ENCODE measurements around the gene REXO5. TPM values are rescaled to one million over a fixed set of nuclear protein-coding genes. Genes with fewer than 3 reads are reported as not detected.
A peak's percentile ranks its signal among the peaks of the same experiment; 100 is the strongest.
"Not testable (repeated sequence)": the region's sequence is repeated elsewhere in the genome, so short reads cannot be mapped to it uniquely, and the experiment has no call there.

REXO5 gene
- polyA plus RNA-seq, 1 donor from 2014 or later = not detected

GRCh38 chr16:20851601-20852000, 45.3 kb downstream of the REXO5 start:
- no peaks in the 10 kb centered on the region for H3K27me3 Mint-ChIP-seq
- H3K9me3 Mint-ChIP-seq = no peaks in the 10 kb centered on the region
- H3K4me1 Mint-ChIP-seq = no peaks in the 10 kb centered on the region

GRCh38 chr16:20853143-20853542, 46.8 kb downstream of the REXO5 start:
- Mint-ChIP-seq H3K27ac (no peak overlapping the region), H3K4me1 (no peaks in the 10 kb centered on the region), H3K27me3 (no peaks in the 10 kb centered on the region), H3K9me3 (no peaks in the 10 kb centered on the region), H3K36me3 (peaks cover 2% of the 10 kb centered on the region), H3K4me3 (no peak overlapping the region)

More at GRCh38 chr16:20851601-20852000, 45.3 kb downstream of the REXO5 start:
- H3K36me3 Mint-ChIP-seq = no peaks in the 10 kb centered on the region
- H3K27ac Mint-ChIP-seq = no peak overlapping the region
- no peak overlapping the region for H3K4me3 Mint-ChIP-seq

GRCh38 chr16:20853981-20854620, 47.8 kb downstream of the REXO5 start:
- no peak overlapping the region for H3K4me3 Mint-ChIP-seq
- no peaks in the 10 kb centered on the region for H3K4me1 Mint-ChIP-seq
- no peak overlapping the region for H3K27ac Mint-ChIP-seq
- no peaks in the 10 kb centered on the region for H3K9me3 Mint-ChIP-seq
- no peaks in the 10 kb centered on the region for H3K27me3 Mint-ChIP-seq
- peaks cover 2% of the 10 kb centered on the region for H3K36me3 Mint-ChIP-seq

GRCh38 chr16:20854963-20855362, 48.6 kb downstream of the REXO5 start:
- H3K27me3 Mint-ChIP-seq = no peaks in the 10 kb centered on the region
- H3K36me3 Mint-ChIP-seq = peaks cover 7% of the 10 kb centered on the region
- no peak overlapping the region for H3K4me3 Mint-ChIP-seq
- H3K27ac Mint-ChIP-seq = no peak overlapping the region
- H3K4me1 Mint-ChIP-seq = no peaks in the 10 kb centered on the region
- no peaks in the 10 kb centered on the region for H3K9me3 Mint-ChIP-seq

- no peaks in the 10 kb centered on the region for H3K4me1 Mint-ChIP-seq
- H3K36me3 Mint-ChIP-seq = peaks cover 11% of the 10 kb centered on the region
- no peaks in the 10 kb centered on the region for H3K27me3 Mint-ChIP-seq
- H3K27ac Mint-ChIP-seq = no peak overlapping the region
- no peaks in the 10 kb centered on the region for H3K9me3 Mint-ChIP-seq
- no peak overlapping the region for H3K4me3 Mint-ChIP-seq
Observed at GRCh38 chr16:20857281-20857680, 51.0 kb downstream of the REXO5 start.

- Mint-ChIP-seq H3K27me3 (no peaks in the 10 kb centered on the region), H3K27ac (no peak overlapping the region)
Observed at GRCh38 chr16:20859229-20859628, 52.9 kb downstream of the REXO5 start.

GRCh38 chr16:20859699-20860098, 53.4 kb downstream of the REXO5 start:
- Mint-ChIP-seq H3K36me3 (peaks cover 11% of the 10 kb centered on the region), H3K27me3 (no peaks in the 10 kb centered on the region), H3K9me3 (peaks cover 0 to 1% (median 0%) of the 10 kb centered on the region in 3 donors), H3K4me1 (peaks cover 0 to 9% (median 9%) of the 10 kb centered on the region in 3 donors), H3K27ac (no peak overlapping the region), H3K4me3 (no peak overlapping the region)

More at GRCh38 chr16:20859229-20859628, 52.9 kb downstream of the REXO5 start:
- peaks cover 0 to 1% (median 0%) of the 10 kb centered on the region in 3 donors for H3K9me3 Mint-ChIP-seq
- H3K4me1 Mint-ChIP-seq = peaks cover 0 to 7% (median 6%) of the 10 kb centered on the region in 3 donors
- peaks cover 11% of the 10 kb centered on the region for H3K36me3 Mint-ChIP-seq
- H3K4me3 Mint-ChIP-seq = no peak overlapping the region

GRCh38 chr16:20860361-20860760, 54.0 kb downstream of the REXO5 start:
- H3K27me3 Mint-ChIP-seq = no peaks in the 10 kb centered on the region
- H3K4me3 Mint-ChIP-seq = no peak overlapping the region
- peaks cover 0 to 1% (median 0%) of the 10 kb centered on the region in 3 donors for H3K9me3 Mint-ChIP-seq
- H3K27ac Mint-ChIP-seq = peak overlapping the region in 1 of 3 donors; percentile 63
- peaks cover 0 to 10% (median 9%) of the 10 kb centered on the region in 3 donors for H3K4me1 Mint-ChIP-seq
- H3K36me3 Mint-ChIP-seq = peaks cover 11% of the 10 kb centered on the region

- H3K27ac Mint-ChIP-seq, H3K9me3 Mint-ChIP-seq, H3K4me3 Mint-ChIP-seq, H3K27me3 Mint-ChIP-seq: not testable (repeated sequence)
- peaks cover 11% of the 10 kb centered on the region for H3K36me3 Mint-ChIP-seq
- peaks cover 2 to 10% (median 9%) of the 10 kb centered on the region in 3 donors for H3K4me1 Mint-ChIP-seq
Observed at GRCh38 chr16:20860995-20861394, 54.7 kb downstream of the REXO5 start.

GRCh38 chr16:20862162-20862960, 56.0 kb downstream of the REXO5 start:
- H3K27me3 Mint-ChIP-seq = no peaks in the 10 kb centered on the region
- H3K9me3 Mint-ChIP-seq = peaks cover 0 to 1% (median 0%) of the 10 kb centered on the region in 3 donors
- H3K4me1 Mint-ChIP-seq = peaks cover 2 to 10% (median 9%) of the 10 kb centered on the region in 3 donors
- H3K4me3 Mint-ChIP-seq = no peak overlapping the region
- H3K27ac Mint-ChIP-seq = no peak overlapping the region
- H3K36me3 Mint-ChIP-seq = peaks cover 9% of the 10 kb centered on the region

- not testable (repeated sequence) for H3K4me3 Mint-ChIP-seq, H3K27ac Mint-ChIP-seq, H3K9me3 Mint-ChIP-seq, H3K27me3 Mint-ChIP-seq, H3K36me3 Mint-ChIP-seq
- H3K4me1 Mint-ChIP-seq = peaks cover 2 to 14% (median 10%) of the 10 kb centered on the region in 3 donors
Observed at GRCh38 chr16:20864376-20864775, 58.0 kb downstream of the REXO5 start.

GRCh38 chr16:20865420-20866131, 59.2 kb downstream of the REXO5 start:
- H3K4me3 Mint-ChIP-seq = no peak overlapping the region
- peaks cover 5% of the 10 kb centered on the region for H3K36me3 Mint-ChIP-seq
- H3K4me1 Mint-ChIP-seq = peaks cover 2 to 14% (median 10%) of the 10 kb centered on the region in 3 donors
- peaks cover 0 to 1% (median 0%) of the 10 kb centered on the region in 3 donors for H3K9me3 Mint-ChIP-seq
- no peak overlapping the region for H3K27ac Mint-ChIP-seq
- H3K27me3 Mint-ChIP-seq = no peaks in the 10 kb centered on the region

GRCh38 chr16:20866145-20866772, 59.9 kb downstream of the REXO5 start:
- Mint-ChIP-seq H3K27me3 (no peaks in the 10 kb centered on the region), H3K9me3 (peaks cover 0 to 1% (median 0%) of the 10 kb centered on the region in 3 donors), H3K4me1 (peaks cover 4 to 14% (median 10%) of the 10 kb centered on the region in 3 donors), H3K36me3 (peaks cover 5% of the 10 kb centered on the region), H3K4me3 (no peak overlapping the region), H3K27ac (no peak overlapping the region)

- no peak overlapping the region for H3K4me3 Mint-ChIP-seq
Observed at GRCh38 chr16:20866801-20867200, 60.5 kb downstream of the REXO5 start.

More at GRCh38 chr16:20866801-20867200, 60.5 kb downstream of the REXO5 start:
- H3K27me3 Mint-ChIP-seq = no peaks in the 10 kb centered on the region
- H3K4me1 Mint-ChIP-seq = peaks cover 4 to 15% (median 10%) of the 10 kb centered on the region in 3 donors
- peaks cover 0 to 1% (median 0%) of the 10 kb centered on the region in 3 donors for H3K9me3 Mint-ChIP-seq
- H3K36me3 Mint-ChIP-seq = peaks cover 5% of the 10 kb centered on the region
- no peak overlapping the region for H3K27ac Mint-ChIP-seq

Data from IgD-negative memory B cell (primary cell).